Lung (tissue), 12 donors: ENCODE data around the gene AHRR. TPM values are rescaled to one million over a fixed set of nuclear protein-coding genes. Genes with fewer than 3 reads are reported as not detected.

ENCODE experiments used
- ATAC-seq: fragments of 200-7000 bp; cut with Tn5 transposase; one replicate; pipeline ENCODE4 v1.9.1; 2020; ENCODE audit warnings: moderate number of reproducible peaks; ENCODE audit not compliant: insufficient read depth, low FRiP score
- DNase-seq, 3 donors: peaks; one replicate each; pipeline ENCODE4 v3.0.0-alpha.2; 2013 to 2017
- H3K27ac ChIP-seq, 2 donors: one replicate each; pipeline ENCODE4 v1.5.1; 2013; ENCODE audit warnings: mild to moderate bottlenecking in 2 of 2, moderate library complexity in 2 of 2, control low read depth in 1 of 2, inconsistent platforms in 1 of 2, low read depth in 1 of 2, low read length in 1 of 2
- H3K27me3 ChIP-seq, 3 donors: one replicate each; pipeline ENCODE4 v1.5.1; 2013; ENCODE audit warnings: low read length in 2 of 3; ENCODE audit not compliant: control insufficient read depth in 3 of 3, insufficient read depth in 3 of 3
- H3K36me3 ChIP-seq, 4 donors: one replicate each; pipeline ENCODE4 v1.5.1; 2013; ENCODE audit warnings: low read length in 4 of 4, mild to moderate bottlenecking in 1 of 4, moderate library complexity in 1 of 4; ENCODE audit not compliant: control insufficient read depth in 4 of 4, insufficient read depth in 4 of 4
- H3K4me1 ChIP-seq, 5 donors: one replicate each; pipeline ENCODE4 v1.5.1; 2013; ENCODE audit warnings: low read length in 5 of 5, mild to moderate bottlenecking in 2 of 5, moderate library complexity in 1 of 5; ENCODE audit not compliant: control insufficient read depth in 5 of 5, insufficient read depth in 5 of 5
- H3K4me3 ChIP-seq: one replicate; pipeline ENCODE4 v1.5.1; 2013; ENCODE audit warnings: mild to moderate bottlenecking, control low read depth, moderate library complexity
- H3K9ac ChIP-seq, 2 donors: one replicate each; pipeline ENCODE4 v1.5.1; 2013; ENCODE audit warnings: low read length in 2 of 2, control low read depth in 1 of 2; ENCODE audit not compliant: insufficient read depth in 1 of 2
- H3K9me3 ChIP-seq, 4 donors: one replicate each; pipeline ENCODE4 v1.5.1; 2013; ENCODE audit warnings: low read length in 3 of 4, mild to moderate bottlenecking in 1 of 4, moderate library complexity in 1 of 4; ENCODE audit not compliant: control insufficient read depth in 4 of 4, insufficient read depth in 3 of 4
- WGBS, 2 donors: extraction: QIAGEN DNeasy Blood & Tissue Kit; methylation state at CpG; one replicate each; pipeline ENCODE4 v1.1.7; 2013; 5-methylcytosine and 5-hydroxymethylcytosine counted together
- polyA plus RNA-seq, 2 donors: library from polyadenylated mRNA; stranded (reverse); fragments of 200-250 nt; gene quantifications; one replicate each; pipeline ENCODE4 v1.2.1, GENCODE V29; 2013
- total RNA-seq, 2 donors: library from RNA; depleted of rRNA in 1 of 2; stranded (reverse); fragments of >200 nt in 1 of 2; gene quantifications; one replicate each; pipeline ENCODE4 v1.2.1, GENCODE V29; 2014 to 2021
- TF ChIP-seq, protein P1 (sequence below): IDR thresholded peaks from 2 replicates; pipeline ENCODE4 v1.5.1; 2012; ENCODE audit warnings: mild to moderate bottlenecking; ENCODE audit errors: control extremely low read depth, extremely low read depth
- donor health status: control.
- donor health status: control.
- donor health status: Bipolar disorder and iron deficiency.
- donor health status: healthy.
- donor health status: DM: yes; HTN: yes; CAD: no.

Gene AHRR
- total and polyA plus RNA-seq, 4 donors: 0.63 to 8.8 (median 2.8) TPM

DNA sequence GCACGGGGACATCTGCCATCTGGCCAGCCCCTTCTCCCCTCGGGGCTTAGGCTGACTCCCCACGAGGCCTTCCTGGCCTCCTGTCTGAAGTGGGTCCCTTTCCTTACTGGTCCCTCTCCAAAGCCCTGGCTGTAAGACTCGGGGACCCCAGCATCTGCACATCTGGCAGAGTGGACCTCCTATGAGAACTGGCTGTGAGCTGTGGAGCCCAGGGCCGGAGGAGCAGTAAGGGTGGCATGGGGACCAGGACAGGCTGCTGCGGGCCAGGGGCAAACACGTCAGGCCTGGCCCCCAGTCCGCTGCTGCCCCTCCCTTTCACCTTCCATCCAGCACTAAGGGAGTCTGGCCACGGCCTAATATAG, 155.3 kb downstream of the AHRR start:
- DNase-seq: no peak
- no peak overlapping the region for H3K27ac ChIP-seq
- no peaks in the 10 kb centered on the region for H3K9me3 ChIP-seq
- no peak for ATAC-seq
- H3K4me3 ChIP-seq: no peak overlapping the region
- H3K9ac ChIP-seq: no peak overlapping the region
- no peaks in the 10 kb centered on the region for H3K36me3 ChIP-seq
- peaks cover 0 to 14% (median 5%) of the 10 kb centered on the region in 3 donors for H3K27me3 ChIP-seq
- TF ChIP-seq, protein P1, sequence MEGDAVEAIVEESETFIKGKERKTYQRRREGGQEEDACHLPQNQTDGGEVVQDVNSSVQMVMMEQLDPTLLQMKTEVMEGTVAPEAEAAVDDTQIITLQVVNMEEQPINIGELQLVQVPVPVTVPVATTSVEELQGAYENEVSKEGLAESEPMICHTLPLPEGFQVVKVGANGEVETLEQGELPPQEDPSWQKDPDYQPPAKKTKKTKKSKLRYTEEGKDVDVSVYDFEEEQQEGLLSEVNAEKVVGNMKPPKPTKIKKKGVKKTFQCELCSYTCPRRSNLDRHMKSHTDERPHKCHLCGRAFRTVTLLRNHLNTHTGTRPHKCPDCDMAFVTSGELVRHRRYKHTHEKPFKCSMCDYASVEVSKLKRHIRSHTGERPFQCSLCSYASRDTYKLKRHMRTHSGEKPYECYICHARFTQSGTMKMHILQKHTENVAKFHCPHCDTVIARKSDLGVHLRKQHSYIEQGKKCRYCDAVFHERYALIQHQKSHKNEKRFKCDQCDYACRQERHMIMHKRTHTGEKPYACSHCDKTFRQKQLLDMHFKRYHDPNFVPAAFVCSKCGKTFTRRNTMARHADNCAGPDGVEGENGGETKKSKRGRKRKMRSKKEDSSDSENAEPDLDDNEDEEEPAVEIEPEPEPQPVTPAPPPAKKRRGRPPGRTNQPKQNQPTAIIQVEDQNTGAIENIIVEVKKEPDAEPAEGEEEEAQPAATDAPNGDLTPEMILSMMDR: no peak
- peaks cover 0 to 20% (median 2%) of the 10 kb centered on the region in 5 donors for H3K4me1 ChIP-seq
- WGBS, 2 donors: 76 to 77% methylated on average over 9 of the region's 9 CpGs

DNA sequence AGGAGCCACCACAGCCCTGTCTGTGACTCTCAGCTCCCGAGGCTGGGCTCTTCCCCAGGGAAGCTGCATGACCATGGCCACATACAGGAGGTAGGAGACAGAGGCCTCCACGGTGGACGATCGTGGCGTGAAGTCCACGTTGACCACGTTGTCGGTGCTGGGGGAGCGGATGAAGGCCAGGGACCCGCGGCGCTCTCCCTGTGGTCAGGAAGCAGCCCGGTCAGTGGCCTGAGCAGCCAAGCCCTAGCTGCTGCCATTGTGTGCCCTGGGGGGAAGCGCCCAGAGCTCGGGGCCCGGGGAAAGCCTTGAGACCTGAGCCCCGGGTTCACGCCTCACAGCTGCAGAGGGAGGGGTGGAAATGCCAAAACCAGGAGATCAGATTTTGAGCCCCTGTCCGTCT, 155.7 kb downstream of the AHRR start:
- H3K9ac ChIP-seq: no peak overlapping the region
- H3K36me3 ChIP-seq: no peaks in the 10 kb centered on the region
- no peak overlapping the region for H3K4me3 ChIP-seq
- no peak for DNase-seq
- TF ChIP-seq, protein P1: no peak
- no peaks in the 10 kb centered on the region for H3K9me3 ChIP-seq
- H3K27me3 ChIP-seq: peaks cover 0 to 14% (median 7%) of the 10 kb centered on the region in 3 donors
- H3K4me1 ChIP-seq: peaks cover 0 to 15% (median 0%) of the 10 kb centered on the region in 5 donors
- H3K27ac ChIP-seq: no peak overlapping the region
- ATAC-seq: no peak
- WGBS, 2 donors: 75 to 83% methylated on average over 19 of the region's 19 CpGs

DNA sequence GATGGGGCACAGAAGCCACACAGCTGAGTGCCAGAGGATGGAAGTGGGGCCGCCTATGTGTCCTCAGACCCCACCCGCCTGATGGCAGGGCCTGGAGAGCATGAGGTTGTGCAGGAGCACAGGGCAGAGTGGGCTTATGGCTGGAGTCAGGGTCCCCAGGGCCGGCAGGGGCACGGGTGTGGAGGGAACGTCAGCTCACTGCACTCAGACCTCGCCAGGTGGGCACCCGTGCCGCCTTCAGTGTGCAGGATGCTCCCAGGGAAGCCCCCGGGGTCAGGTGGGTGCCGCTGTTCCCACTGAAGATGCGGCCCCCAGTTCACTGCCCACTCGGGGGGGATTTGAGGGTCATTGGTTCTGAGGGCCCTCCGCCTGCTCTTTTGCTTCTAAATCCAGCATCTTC, 156.4 kb downstream of the AHRR start:
- TF ChIP-seq, protein P1: no peak
- Histone ChIP-seq H3K9me3 (no peaks in the 10 kb centered on the region), H3K27ac (no peak overlapping the region), H3K4me3 (no peak overlapping the region), H3K36me3 (no peaks in the 10 kb centered on the region), H3K27me3 (peaks cover 0 to 14% (median 7%) of the 10 kb centered on the region in 3 donors), H3K4me1 (peaks cover 0 to 13% (median 0%) of the 10 kb centered on the region in 5 donors), H3K9ac (no peak overlapping the region)
- DNase-seq: no peak
- ATAC-seq: no peak
- WGBS, 2 donors: 85 to 90% methylated on average over 13 of the region's 13 CpGs

DNA sequence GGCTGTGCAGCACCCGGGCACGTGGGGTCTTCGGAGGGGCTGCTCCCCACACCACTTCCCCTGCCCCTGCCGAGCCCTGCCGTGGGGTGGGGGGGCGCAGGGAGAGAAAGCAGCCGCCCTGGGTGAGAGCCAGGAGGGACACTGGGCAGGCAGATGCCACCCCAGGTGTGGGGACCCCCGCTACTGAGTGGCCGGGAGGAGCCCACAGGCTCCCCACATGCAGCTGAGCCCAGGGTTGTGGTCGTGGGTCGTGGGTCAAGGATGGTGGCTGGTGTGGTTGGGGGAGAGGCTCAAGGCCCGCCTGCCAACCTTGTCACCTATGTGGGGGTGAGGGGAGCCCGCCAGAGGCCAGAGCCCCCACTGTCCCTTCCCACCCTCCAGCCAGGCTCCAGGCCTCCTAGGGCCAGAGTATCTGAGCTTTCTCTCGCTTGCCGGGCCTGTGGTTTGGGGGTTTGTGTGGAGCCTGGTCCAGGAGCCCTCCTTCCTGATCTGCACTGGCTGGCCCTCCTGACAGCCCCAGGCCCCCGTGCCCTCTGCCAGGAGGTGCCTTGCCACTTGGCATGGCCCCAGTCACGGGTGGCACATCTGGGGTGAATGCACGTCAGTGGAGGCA, 157.0 kb downstream of the AHRR start:
- Histone ChIP-seq H3K9me3 (no peaks in the 10 kb centered on the region), H3K4me3 (no peak overlapping the region), H3K27ac (no peak overlapping the region), H3K4me1 (peaks cover 0 to 13% (median 0%) of the 10 kb centered on the region in 5 donors), H3K9ac (no peak overlapping the region), H3K36me3 (no peaks in the 10 kb centered on the region), H3K27me3 (peaks cover 0 to 14% (median 7%) of the 10 kb centered on the region in 3 donors)
- 51 to 66% methylated on average over 17 of the region's 18 CpGs for WGBS, 2 donors
- ATAC-seq (no peak), DNase-seq (no peak)
- TF ChIP-seq, protein P1: no peak
